SK-N-SH treated with all-trans-retinoic acid at 6 μM for 48 hours (cell line): ENCODE results near the gene G0S2.

Experiments
- ATAC-seq: fragments of 200-7000 bp; cut with Tn5 transposase; 3 replicates; pipeline ENCODE4 v1.9.1; 2020; ENCODE audit warnings: mild to moderate bottlenecking, moderate library complexity
- ARNTL ChIP-seq: fragments of 450-650 bp; formaldehyde crosslinking; IDR thresholded peaks from 2 replicates; pipeline ENCODE4 v1.5.0; 2020; ENCODE audit warnings: low read depth, mild to moderate bottlenecking, moderate library complexity, borderline replicate concordance
- BACH2 ChIP-seq: fragments of 250-450 bp; sonication (Bioruptor Pico); IDR thresholded peaks from 2 replicates; pipeline ENCODE4 v1.9.0; 2021; ENCODE audit warnings: mild to moderate bottlenecking, borderline replicate concordance
- CSDC2 ChIP-seq: fragments of 250-450 bp; sonication (Bioruptor Pico); IDR thresholded peaks from 2 replicates; pipeline ENCODE4 v1.5.0; 2020; ENCODE audit warnings: mild to moderate bottlenecking, moderate library complexity
- ESRRG ChIP-seq: fragments of 250-450 bp; sonication (Bioruptor Pico); IDR thresholded peaks from 2 replicates; pipeline ENCODE4 v1.6.1; 2021; ENCODE audit warnings: mild to moderate bottlenecking
- ISL1 ChIP-seq: fragments of 250-450 bp; sonication (Bioruptor Pico); IDR thresholded peaks from 2 replicates; pipeline ENCODE4 v2.1.2; 2022; ENCODE audit warnings: mild to moderate bottlenecking, moderate library complexity
- OSR1 ChIP-seq: fragments of 250-450 bp; sonication (Bioruptor Pico); IDR thresholded peaks from 2 replicates; pipeline ENCODE4 v1.8.0; 2022; ENCODE audit warnings: moderate library complexity, mild to moderate bottlenecking, inconsistent platforms
- SNAI2 ChIP-seq: fragments of 250-450 bp; sonication (Bioruptor Pico); IDR thresholded peaks from 2 replicates; pipeline ENCODE4 v1.5.0; 2020; ENCODE audit warnings: mild to moderate bottlenecking, moderate library complexity
- TCF4 ChIP-seq: fragments of 250-450 bp; sonication (Bioruptor Pico); IDR thresholded peaks from 2 replicates; pipeline ENCODE4 v1.8.0; 2021; ENCODE audit warnings: mild to moderate bottlenecking, moderate library complexity, borderline replicate concordance
- ZC3H10 ChIP-seq: fragments of 250-450 bp; sonication (Bioruptor Pico); IDR thresholded peaks from 2 replicates; pipeline ENCODE4 v1.5.1; 2021; ENCODE audit warnings: mild to moderate bottlenecking, moderate library complexity
- ZFP3 ChIP-seq: fragments of 250-450 bp; sonication (Bioruptor Pico); IDR thresholded peaks from 2 replicates; pipeline ENCODE4 v1.5.0; 2020; ENCODE audit warnings: mild to moderate bottlenecking, moderate library complexity
- ZFP30 ChIP-seq: fragments of 450-650 bp; formaldehyde crosslinking; IDR thresholded peaks from 2 replicates; pipeline ENCODE4 v1.5.0; 2022; ENCODE audit warnings: mild to moderate bottlenecking, moderate library complexity
- ZNF70 ChIP-seq: fragments of 450-650 bp; formaldehyde crosslinking; IDR thresholded peaks from 2 replicates; pipeline ENCODE4 v1.5.0; 2020; ENCODE audit warnings: mild to moderate bottlenecking, moderate library complexity
- TF ChIP-seq, protein P1 (sequence below): fragments of 250-450 bp; sonication (Bioruptor Pico); IDR thresholded peaks from 2 replicates; pipeline ENCODE4 v1.5.1; 2021; ENCODE audit warnings: mild to moderate bottlenecking, moderate library complexity
- TF ChIP-seq, protein P2 (sequence below): fragments of 250-450 bp; sonication (Bioruptor Pico); IDR thresholded peaks from 2 replicates; pipeline ENCODE4 v1.8.0; 2021; ENCODE audit warnings: low read depth, mild to moderate bottlenecking, moderate library complexity, borderline replicate concordance
- TF ChIP-seq, protein P3 (sequence below): fragments of 250-450 bp; sonication (Bioruptor Pico); IDR thresholded peaks from 2 replicates; pipeline ENCODE4 v1.5.1; 2020; ENCODE audit warnings: low read depth, mild to moderate bottlenecking, moderate library complexity
- TF ChIP-seq, protein P4 (sequence below): fragments of 250-450 bp; sonication (Bioruptor Pico); IDR thresholded peaks from 2 replicates; pipeline ENCODE4 v1.5.0; 2020; ENCODE audit warnings: mild to moderate bottlenecking, moderate library complexity
- TF ChIP-seq, protein P5 (sequence below): fragments of 250-450 bp; sonication (Bioruptor Pico); IDR thresholded peaks from 2 replicates; pipeline ENCODE4 v1.8.0; 2020; ENCODE audit warnings: mild to moderate bottlenecking, moderate library complexity, borderline replicate concordance

G0S2 gene

DNA sequence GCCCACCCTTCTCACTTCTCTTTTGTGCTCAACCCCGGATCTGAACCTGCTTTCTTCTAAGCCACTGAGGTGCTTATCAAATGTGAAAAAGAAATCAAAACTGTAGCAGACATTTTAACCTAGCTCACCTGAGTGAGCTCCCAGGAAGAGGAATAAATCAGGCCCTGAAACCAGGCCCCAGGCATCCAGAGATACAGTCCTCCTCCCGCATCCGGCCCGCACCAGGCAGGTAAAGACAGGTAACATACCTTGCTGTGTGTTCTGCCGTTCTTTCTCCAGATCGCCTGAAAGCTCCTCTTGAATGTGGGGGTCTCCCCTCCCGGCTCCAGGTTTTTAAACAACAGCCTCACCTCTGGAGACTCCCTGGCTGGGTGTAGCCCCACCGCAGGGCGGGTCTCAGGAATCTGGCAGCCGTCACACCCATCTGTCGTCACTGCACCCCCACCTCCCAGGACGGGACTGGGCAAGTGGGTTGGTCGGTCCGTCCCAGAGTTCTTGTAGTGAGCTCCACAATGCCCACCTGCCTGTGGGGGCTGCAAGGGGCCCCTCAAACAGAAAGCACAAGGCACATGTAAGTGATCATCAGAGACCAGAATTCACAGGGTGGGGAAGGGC is 23.0 kb upstream of the G0S2 start, which contains the start of gene LAMB3 (continued):
- TF ChIP-seq, protein P1, sequence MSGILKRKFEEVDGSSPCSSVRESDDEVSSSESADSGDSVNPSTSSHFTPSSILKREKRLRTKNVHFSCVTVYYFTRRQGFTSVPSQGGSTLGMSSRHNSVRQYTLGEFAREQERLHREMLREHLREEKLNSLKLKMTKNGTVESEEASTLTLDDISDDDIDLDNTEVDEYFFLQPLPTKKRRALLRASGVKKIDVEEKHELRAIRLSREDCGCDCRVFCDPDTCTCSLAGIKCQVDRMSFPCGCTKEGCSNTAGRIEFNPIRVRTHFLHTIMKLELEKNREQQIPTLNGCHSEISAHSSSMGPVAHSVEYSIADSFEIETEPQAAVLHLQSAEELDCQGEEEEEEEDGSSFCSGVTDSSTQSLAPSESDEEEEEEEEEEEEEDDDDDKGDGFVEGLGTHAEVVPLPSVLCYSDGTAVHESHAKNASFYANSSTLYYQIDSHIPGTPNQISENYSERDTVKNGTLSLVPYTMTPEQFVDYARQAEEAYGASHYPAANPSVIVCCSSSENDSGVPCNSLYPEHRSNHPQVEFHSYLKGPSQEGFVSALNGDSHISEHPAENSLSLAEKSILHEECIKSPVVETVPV (CRISPR knock-in tag): no peak

DNA sequence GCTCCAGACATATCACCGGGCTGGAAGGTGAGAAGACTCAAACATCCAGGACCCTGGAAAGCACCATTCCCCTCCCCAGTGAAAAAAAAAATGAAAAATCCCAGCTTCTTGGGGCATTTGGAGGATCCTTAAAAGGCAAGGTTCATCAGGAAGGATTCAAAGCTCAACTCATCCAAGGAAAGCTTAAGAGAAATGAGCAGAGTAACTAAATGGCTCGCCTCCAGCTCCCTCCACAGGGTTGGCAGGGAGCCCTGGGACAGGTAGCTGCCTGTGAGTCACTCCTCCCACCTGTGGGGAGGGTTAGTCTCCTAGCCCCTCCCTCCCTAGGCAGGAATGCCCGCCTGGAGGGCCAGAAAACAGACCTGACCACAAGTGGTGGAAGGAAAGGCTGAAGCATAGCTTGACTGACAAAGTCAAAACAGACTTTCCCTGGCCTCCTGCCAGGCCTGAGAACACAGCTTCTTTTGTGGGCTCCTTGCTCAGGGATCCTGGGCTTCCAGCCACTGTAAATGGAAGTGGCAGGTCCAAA is 22.3 kb upstream of the G0S2 start:
- no peak for TF ChIP-seq ZFP30 (CRISPR knock-in tag)
- peak; percentile 79; the same call in 1 of the 2 replicates for TF ChIP-seq OSR1
- no peak for TF ChIP-seq TCF4 (CRISPR knock-in tag)
- ATAC-seq: peak; percentile 41

DNA sequence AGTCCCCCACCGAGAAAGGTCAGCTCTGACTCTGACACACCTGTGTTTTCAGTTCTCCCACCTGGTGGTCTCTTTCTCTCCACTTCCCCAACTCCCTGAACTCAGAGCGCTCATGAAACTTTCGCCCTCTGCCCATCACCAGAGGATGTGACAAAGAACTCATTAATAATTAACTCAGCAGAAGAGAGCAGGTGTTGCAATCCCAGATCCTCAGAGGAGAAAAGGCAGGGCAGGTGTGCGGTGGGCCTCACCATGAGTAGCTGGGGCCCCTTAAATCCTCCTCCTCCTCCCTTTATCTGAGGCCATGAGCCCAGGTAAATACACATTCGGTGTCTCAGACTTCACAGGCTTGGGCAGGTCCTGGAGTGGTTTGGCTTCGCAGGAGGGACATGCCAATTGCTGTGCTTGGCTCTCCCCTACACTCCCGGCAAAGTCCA is 21.3 kb upstream of the G0S2 start:
- no peak for ATAC-seq
- TF ChIP-seq ZNF70 (CRISPR knock-in tag) (no peak), SNAI2 (no peak), ISL1 (CRISPR knock-in tag) (no peak), ZFP3 (CRISPR knock-in tag) (no peak), ZFP30 (CRISPR knock-in tag) (no peak), BACH2 (no peak), TCF4 (CRISPR knock-in tag) (no peak), ARNTL (no peak), ESRRG (CRISPR knock-in tag) (no peak), CSDC2 (no peak), ZC3H10 (CRISPR knock-in tag) (no peak)
- TF ChIP-seq, protein P1 (CRISPR knock-in tag): no peak
- TF ChIP-seq, protein P2, sequence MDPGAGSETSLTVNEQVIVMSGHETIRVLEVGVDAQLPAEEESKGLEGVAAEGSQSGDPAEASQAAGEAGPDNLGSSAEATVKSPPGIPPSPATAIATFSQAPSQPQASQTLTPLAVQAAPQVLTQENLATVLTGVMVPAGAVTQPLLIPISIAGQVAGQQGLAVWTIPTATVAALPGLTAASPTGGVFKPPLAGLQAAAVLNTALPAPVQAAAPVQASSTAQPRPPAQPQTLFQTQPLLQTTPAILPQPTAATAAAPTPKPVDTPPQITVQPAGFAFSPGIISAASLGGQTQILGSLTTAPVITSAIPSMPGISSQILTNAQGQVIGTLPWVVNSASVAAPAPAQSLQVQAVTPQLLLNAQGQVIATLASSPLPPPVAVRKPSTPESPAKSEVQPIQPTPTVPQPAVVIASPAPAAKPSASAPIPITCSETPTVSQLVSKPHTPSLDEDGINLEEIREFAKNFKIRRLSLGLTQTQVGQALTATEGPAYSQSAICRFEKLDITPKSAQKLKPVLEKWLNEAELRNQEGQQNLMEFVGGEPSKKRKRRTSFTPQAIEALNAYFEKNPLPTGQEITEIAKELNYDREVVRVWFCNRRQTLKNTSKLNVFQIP (CRISPR knock-in tag): no peak
- TF ChIP-seq, protein P3, sequence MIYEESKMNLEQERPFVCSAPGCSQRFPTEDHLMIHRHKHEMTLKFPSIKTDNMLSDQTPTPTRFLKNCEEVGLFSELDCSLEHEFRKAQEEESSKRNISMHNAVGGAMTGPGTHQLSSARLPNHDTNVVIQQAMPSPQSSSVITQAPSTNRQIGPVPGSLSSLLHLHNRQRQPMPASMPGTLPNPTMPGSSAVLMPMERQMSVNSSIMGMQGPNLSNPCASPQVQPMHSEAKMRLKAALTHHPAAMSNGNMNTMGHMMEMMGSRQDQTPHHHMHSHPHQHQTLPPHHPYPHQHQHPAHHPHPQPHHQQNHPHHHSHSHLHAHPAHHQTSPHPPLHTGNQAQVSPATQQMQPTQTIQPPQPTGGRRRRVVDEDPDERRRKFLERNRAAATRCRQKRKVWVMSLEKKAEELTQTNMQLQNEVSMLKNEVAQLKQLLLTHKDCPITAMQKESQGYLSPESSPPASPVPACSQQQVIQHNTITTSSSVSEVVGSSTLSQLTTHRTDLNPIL (CRISPR knock-in tag): no peak
- TF ChIP-seq, protein P4, sequence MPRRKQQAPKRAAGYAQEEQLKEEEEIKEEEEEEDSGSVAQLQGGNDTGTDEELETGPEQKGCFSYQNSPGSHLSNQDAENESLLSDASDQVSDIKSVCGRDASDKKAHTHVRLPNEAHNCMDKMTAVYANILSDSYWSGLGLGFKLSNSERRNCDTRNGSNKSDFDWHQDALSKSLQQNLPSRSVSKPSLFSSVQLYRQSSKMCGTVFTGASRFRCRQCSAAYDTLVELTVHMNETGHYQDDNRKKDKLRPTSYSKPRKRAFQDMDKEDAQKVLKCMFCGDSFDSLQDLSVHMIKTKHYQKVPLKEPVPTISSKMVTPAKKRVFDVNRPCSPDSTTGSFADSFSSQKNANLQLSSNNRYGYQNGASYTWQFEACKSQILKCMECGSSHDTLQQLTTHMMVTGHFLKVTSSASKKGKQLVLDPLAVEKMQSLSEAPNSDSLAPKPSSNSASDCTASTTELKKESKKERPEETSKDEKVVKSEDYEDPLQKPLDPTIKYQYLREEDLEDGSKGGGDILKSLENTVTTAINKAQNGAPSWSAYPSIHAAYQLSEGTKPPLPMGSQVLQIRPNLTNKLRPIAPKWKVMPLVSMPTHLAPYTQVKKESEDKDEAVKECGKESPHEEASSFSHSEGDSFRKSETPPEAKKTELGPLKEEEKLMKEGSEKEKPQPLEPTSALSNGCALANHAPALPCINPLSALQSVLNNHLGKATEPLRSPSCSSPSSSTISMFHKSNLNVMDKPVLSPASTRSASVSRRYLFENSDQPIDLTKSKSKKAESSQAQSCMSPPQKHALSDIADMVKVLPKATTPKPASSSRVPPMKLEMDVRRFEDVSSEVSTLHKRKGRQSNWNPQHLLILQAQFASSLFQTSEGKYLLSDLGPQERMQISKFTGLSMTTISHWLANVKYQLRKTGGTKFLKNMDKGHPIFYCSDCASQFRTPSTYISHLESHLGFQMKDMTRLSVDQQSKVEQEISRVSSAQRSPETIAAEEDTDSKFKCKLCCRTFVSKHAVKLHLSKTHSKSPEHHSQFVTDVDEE (CRISPR knock-in tag): no peak
- TF ChIP-seq, protein P5, sequence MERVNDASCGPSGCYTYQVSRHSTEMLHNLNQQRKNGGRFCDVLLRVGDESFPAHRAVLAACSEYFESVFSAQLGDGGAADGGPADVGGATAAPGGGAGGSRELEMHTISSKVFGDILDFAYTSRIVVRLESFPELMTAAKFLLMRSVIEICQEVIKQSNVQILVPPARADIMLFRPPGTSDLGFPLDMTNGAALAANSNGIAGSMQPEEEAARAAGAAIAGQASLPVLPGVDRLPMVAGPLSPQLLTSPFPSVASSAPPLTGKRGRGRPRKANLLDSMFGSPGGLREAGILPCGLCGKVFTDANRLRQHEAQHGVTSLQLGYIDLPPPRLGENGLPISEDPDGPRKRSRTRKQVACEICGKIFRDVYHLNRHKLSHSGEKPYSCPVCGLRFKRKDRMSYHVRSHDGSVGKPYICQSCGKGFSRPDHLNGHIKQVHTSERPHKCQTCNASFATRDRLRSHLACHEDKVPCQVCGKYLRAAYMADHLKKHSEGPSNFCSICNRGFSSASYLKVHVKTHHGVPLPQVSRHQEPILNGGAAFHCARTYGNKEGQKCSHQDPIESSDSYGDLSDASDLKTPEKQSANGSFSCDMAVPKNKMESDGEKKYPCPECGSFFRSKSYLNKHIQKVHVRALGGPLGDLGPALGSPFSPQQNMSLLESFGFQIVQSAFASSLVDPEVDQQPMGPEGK: no peak
